Measurements from ENCODE around the gene TBC1D2B. TPM values are rescaled to one million over a fixed set of nuclear protein-coding genes. Genes with fewer than 3 reads are reported as not detected.
"Not testable (repeated sequence)": the region's sequence is repeated elsewhere in the genome, so short reads cannot be mapped to it uniquely, and the experiment has no call there.

Gene TBC1D2B
- total RNA-seq, 1 donor from 2014 or later: 13.7 TPM

GRCh38 chr15:77989296-77990143 lies 88.0 kb downstream of the TBC1D2B start:
- Histone ChIP-seq H3K36me3 (ENCODE audit: control insufficient read depth, insufficient read depth, low read length) (no peaks in the 10 kb centered on the region), H3K4me3 (ENCODE audit: low read depth, low read length) (no peak overlapping the region), H3K27me3 (ENCODE audit: control insufficient read depth, insufficient read depth, low read length) (no peaks in the 10 kb centered on the region)
- TF ChIP-seq CTCF (IDR thresholded peaks at IDR 0.05; ENCODE audit: insufficient read depth, low read length, severe bottlenecking): no peak
- FAIRE-seq (no peak), DNase-seq (ENCODE audit: low read depth) (no peak)

GRCh38 chr15:77988347-77989295 lies 88.9 kb downstream of the TBC1D2B start:
- TF ChIP-seq CTCF (IDR thresholded peaks at IDR 0.05; ENCODE audit: insufficient read depth, low read length, severe bottlenecking): no peak
- DNase-seq (ENCODE audit: low read depth): no peak

DNA sequence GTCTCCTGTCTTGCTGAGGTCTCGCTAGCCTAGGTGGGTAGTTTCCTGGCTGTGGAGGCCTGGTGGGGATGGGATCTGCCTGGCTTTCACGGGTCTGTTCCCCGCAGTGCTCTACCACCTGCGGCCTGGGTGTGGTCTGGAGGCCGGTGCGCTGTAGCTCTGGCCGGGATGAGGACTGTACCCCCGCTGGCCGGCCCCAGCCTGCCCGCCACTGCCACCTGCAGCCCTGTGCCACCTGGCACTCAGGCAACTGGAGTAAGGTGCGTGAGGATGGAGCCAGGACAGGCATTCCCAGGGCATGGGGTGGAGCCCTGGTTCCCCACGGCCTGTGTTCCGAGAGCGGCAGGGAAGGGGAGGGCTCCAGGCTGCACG lies 89.8 kb downstream of the TBC1D2B start:
- FAIRE-seq; H3K36me3 ChIP-seq (ENCODE audit: control insufficient read depth, insufficient read depth, low read length); H3K27me3 ChIP-seq (ENCODE audit: control insufficient read depth, insufficient read depth, low read length); H3K4me3 ChIP-seq (ENCODE audit: low read depth, low read length); DNase-seq (ENCODE audit: low read depth): not testable (repeated sequence)

More at GRCh38 chr15:77988347-77989295, 88.9 kb downstream of the TBC1D2B start:
- Histone ChIP-seq H3K27me3 (ENCODE audit: control insufficient read depth, insufficient read depth, low read length) (no peaks in the 10 kb centered on the region), H3K4me3 (ENCODE audit: low read depth, low read length) (no peak overlapping the region), H3K36me3 (ENCODE audit: control insufficient read depth, insufficient read depth, low read length) (no peaks in the 10 kb centered on the region)
- FAIRE-seq: no peak

DNA sequence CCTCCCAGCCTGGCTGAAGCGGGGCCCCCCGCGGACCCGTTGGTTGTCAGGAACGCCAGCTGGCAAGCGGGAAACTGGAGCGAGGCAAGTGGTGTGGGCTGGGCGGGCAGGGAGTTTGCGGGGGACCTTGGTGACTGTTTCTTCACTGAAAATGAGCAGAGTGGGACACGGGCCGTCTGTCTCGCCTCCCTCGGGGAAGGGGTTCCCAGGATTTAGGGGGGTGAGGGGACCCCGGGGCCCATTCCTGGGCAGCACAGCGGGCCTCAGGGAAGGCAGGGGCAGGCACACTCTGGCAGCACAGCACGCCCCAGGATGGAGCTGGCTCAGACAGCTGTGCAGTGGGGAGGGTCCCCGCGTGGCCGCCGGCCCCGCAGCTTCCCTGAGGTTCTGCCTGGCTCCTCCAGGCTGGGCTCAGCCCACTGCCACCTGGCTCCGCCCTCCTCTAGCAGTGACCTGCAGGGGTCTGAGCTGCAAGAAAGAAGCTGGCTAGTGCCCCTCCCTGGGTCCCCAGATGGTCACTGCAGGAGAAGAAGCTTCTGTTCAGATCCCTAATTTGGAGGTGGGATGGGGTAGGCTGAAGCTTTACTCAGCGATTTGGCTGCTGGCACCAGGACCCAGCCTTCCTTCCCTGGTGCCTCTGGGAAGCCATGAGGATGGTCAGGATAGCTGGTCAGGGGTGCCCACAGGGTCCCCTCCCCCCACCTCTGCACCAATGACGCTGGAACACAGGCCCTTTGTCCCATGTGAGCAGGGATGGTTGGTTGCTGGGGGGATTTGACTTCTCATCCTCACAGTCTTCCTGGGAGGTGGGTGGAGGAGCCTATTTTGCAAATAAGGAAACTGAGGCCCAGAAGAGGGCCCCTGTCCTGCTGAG lies 90.4 kb downstream of the TBC1D2B start:
- Histone ChIP-seq H3K36me3 (ENCODE audit: control insufficient read depth, insufficient read depth, low read length) (no peaks in the 10 kb centered on the region), H3K4me3 (ENCODE audit: low read depth, low read length) (no peak overlapping the region), H3K27me3 (ENCODE audit: control insufficient read depth, insufficient read depth, low read length) (peaks cover 3% of the 10 kb centered on the region)
- DNase-seq (ENCODE audit: low read depth): no peak
- TF ChIP-seq CTCF (IDR thresholded peaks at IDR 0.05; ENCODE audit: insufficient read depth, low read length, severe bottlenecking): no peak
- FAIRE-seq: no peak

DNA sequence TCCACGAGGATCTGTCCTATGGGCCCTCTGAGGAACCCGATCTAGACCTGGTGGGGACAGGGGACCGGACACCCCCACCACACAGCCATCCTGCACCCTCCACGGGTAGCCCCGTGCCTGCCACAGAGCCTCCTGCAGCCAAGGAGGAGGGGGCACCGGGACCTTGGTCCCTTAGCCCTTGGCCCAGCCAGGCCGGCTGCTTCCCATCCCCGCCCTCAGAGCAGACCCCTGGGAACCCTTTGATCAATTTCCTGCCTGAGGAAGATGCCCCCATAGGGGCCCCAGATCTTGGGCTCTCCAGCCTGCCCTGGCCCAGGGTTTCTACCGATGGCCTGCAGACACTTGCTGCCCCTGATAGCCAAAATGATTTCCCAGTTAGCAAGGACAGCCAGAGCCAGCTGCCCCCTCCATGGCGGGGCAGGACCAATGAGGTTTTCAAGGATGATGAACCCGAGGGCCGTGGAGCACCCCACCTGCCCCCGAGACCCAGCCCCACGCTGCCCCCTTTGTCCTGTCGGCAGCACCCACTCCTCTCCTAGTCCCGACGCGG lies 91.5 kb downstream of the TBC1D2B start:
- Histone ChIP-seq H3K27me3 (ENCODE audit: control insufficient read depth, insufficient read depth, low read length) (peaks cover 3% of the 10 kb centered on the region), H3K4me3 (ENCODE audit: low read depth, low read length) (no peak overlapping the region), H3K36me3 (ENCODE audit: control insufficient read depth, insufficient read depth, low read length) (no peaks in the 10 kb centered on the region)
- no peak for TF ChIP-seq CTCF (IDR thresholded peaks at IDR 0.05; ENCODE audit: insufficient read depth, low read length, severe bottlenecking)
- FAIRE-seq (no peak), DNase-seq (ENCODE audit: low read depth) (no peak)

Measured in bronchial epithelial cell (primary cell).